Adrenal gland (tissue), 5 donors: ENCODE data around the gene RASD1.
"Not testable (repeated sequence)": the region's sequence is repeated elsewhere in the genome, so short reads cannot be mapped to it uniquely, and the experiment has no call there.

ENCODE experiments used
- CTCF ChIP-seq, 6 experiments: fragments of 450-650 bp in 4 of 6; fragments of 200-600 bp in 2 of 6; sonication (generic) in 1 of 6; IDR thresholded peaks; 1 replicate in 5 of 6; 2 replicates in 1 of 6; pipeline versions ENCODE4 v1.5.1 to v1.8.0; 2016 to 2021; ENCODE audit warnings: antibody characterized with exemption in 6 of 6, mild to moderate bottlenecking in 2 of 6, moderate library complexity in 1 of 6
- POLR2A ChIP-seq, 2 donors: fragments of 450-650 bp; IDR thresholded peaks; one replicate each; pipeline ENCODE4 v1.6.1; 2017; ENCODE audit warnings: antibody characterized with exemption in 2 of 2, mild to moderate bottlenecking in 2 of 2, moderate library complexity in 1 of 2
- donor health status: DM: no; HTN: no; CAD: no.

GRCh38 chr17:17465878-17466277, 30.3 kb downstream of the RASD1 start:
- not testable (repeated sequence) for TF ChIP-seq CTCF, POLR2A (IDR thresholded peaks at IDR 0.05)
